Measurements from ENCODE around the gene TMEM89.

Gene TMEM89

GRCh38 chr3:48612309-48612708 lies 9.3 kb downstream of the TMEM89 start:
- no peaks in the 10 kb centered on the region for H3K4me1 ChIP-seq (ENCODE audit: control insufficient read depth, insufficient read depth, low read length)
- POLR2A ChIA-PET: interaction anchor here (0.7 kb wide), 1 partner anchor 50 kb away, joined by 3 read pairs; no protein-coding TSS in a partner anchor
- TF ChIP-seq HOXA7 (CRISPR knock-in tag; IDR thresholded peaks at IDR 0.05; ENCODE audit: borderline replicate concordance) (no peak), ZNF76 (tag by site-specific recombination; IDR thresholded peaks at IDR 0.05; ENCODE audit: borderline replicate concordance, low read depth) (no peak), ZNF571 (tag by site-specific recombination; IDR thresholded peaks at IDR 0.05) (no peak), SALL2 (tag by site-specific recombination; IDR thresholded peaks at IDR 0.05; ENCODE audit: borderline replicate concordance) (no peak), ZNF16 (tag by site-specific recombination; IDR thresholded peaks at IDR 0.05; ENCODE audit: low read depth) (no peak), ZNF26 (tag by site-specific recombination; IDR thresholded peaks at IDR 0.05) (no peak), ZNF561 (tag by site-specific recombination; IDR thresholded peaks at IDR 0.05; ENCODE audit: borderline replicate concordance) (no peak), ZNF19 (tag by site-specific recombination; IDR thresholded peaks at IDR 0.05; ENCODE audit: low read depth) (no peak), ZNF362 (tag by site-specific recombination; IDR thresholded peaks at IDR 0.05) (no peak)

GRCh38 chr3:48609088-48610005 lies 12.2 kb downstream of the TMEM89 start, which contains the start of gene UQCRC1:
Gene UQCRC1, minus strand, starts transcription at chr3:48609646. Its CDS starts 26 bp downstream, at chr3:48609620.
- Histone ChIP-seq H3K36me3 (ENCODE audit: control insufficient read depth in 2 of 2, insufficient read depth in 1 of 2, low read length in 2 of 2) (peaks cover 8 to 34% of the 10 kb centered on the region in 2 experiments; a peak in 2 of 3 replicates), H3K4me1 (ENCODE audit: control insufficient read depth, insufficient read depth, low read length) (no peaks in the 10 kb centered on the region), H3K27ac (ENCODE audit: extremely low read depth, low read depth, low read length) (peak within 1 kb of the TSS; percentile 63; the same call in 1 of the 2 replicates), H3K4me3 (ENCODE audit: low read depth, low read length) (peak within 1 kb of the TSS; percentile 100), H3K9me3 (ENCODE audit: control insufficient read depth, insufficient read depth, low read depth, low read length) (no peaks in the 10 kb centered on the region)
- ChIA-PET CTCF (interaction anchor here (0.7 to 1.1 kb wide), 2 partner anchors 25 to 27 kb away, joined by 3 to 4 read pairs; no protein-coding TSS in a partner anchor), POLR2A (interaction anchor here (0.5 to 0.7 kb wide), 4 partner anchors 26 to 797 kb away, joined by 3 to 5 read pairs (median 4); partner anchors contain the start of gene SLC26A6)
- TF ChIP-seq ZNF558 (tag by site-specific recombination; IDR thresholded peaks at IDR 0.05): no peak
- peak; percentile 63; the same call in 1 of the 2 replicates for TF ChIP-seq ZNF2 (tag by site-specific recombination; IDR thresholded peaks at IDR 0.05)
- TF ChIP-seq ZBTB48 (tag by site-specific recombination; IDR thresholded peaks at IDR 0.05): no peak
- TF ChIP-seq ZNF596 (tag by site-specific recombination; IDR thresholded peaks at IDR 0.05): no peak
- no peak for TF ChIP-seq FEZF1 (tag by site-specific recombination; IDR thresholded peaks at IDR 0.05)
- no peak for TF ChIP-seq ZNF529 (tag by site-specific recombination; IDR thresholded peaks at IDR 0.05; ENCODE audit: insufficient replicate concordance)
- no peak for TF ChIP-seq ZNF23 (tag by site-specific recombination; IDR thresholded peaks at IDR 0.05; ENCODE audit: borderline replicate concordance)
- TF ChIP-seq ZBTB20 (tag by site-specific recombination; IDR thresholded peaks at IDR 0.05): peak; percentile 62; the same call in 1 of the 2 replicates
- TF ChIP-seq KLF16 (tag by site-specific recombination; IDR thresholded peaks at IDR 0.05): peak; percentile 68; the same call in 1 of the 2 replicates
- TF ChIP-seq BCL11B (tag by site-specific recombination; IDR thresholded peaks at IDR 0.05; ENCODE audit: low read depth): no peak; the same call in 1 of the 2 replicates
- TF ChIP-seq KLF10 (tag by site-specific recombination; IDR thresholded peaks at IDR 0.05): no peak
- TF ChIP-seq ZSCAN18 (tag by site-specific recombination; IDR thresholded peaks at IDR 0.05): no peak
- TF ChIP-seq ZNF26 (tag by site-specific recombination; IDR thresholded peaks at IDR 0.05): no peak
- TF ChIP-seq ZBTB10 (tag by site-specific recombination; IDR thresholded peaks at IDR 0.05): no peak
- TF ChIP-seq ZNF664 (tag by site-specific recombination; IDR thresholded peaks at IDR 0.05): no peak
- TF ChIP-seq ZNF510 (tag by site-specific recombination; IDR thresholded peaks at IDR 0.05; ENCODE audit: insufficient replicate concordance): no peak

More at GRCh38 chr3:48612309-48612708, 9.3 kb downstream of the TMEM89 start:
- H3K27ac ChIP-seq (ENCODE audit: extremely low read depth, low read depth, low read length): no peak overlapping the region
- CTCF ChIA-PET: interaction anchor here (0.6 kb wide), 1 partner anchor 593 kb away, joined by 3 read pairs; no protein-coding TSS in a partner anchor
- H3K4me3 ChIP-seq (ENCODE audit: low read depth, low read length): no peak overlapping the region
- peaks cover 6 to 9% of the 10 kb centered on the region in 2 experiments; a peak in 2 of 3 replicates for H3K36me3 ChIP-seq (ENCODE audit: control insufficient read depth in 2 of 2, insufficient read depth in 1 of 2, low read length in 2 of 2)
- no peaks in the 10 kb centered on the region for H3K9me3 ChIP-seq (ENCODE audit: control insufficient read depth, insufficient read depth, low read depth, low read length)

Measured in HEK293 (cell line).